ENCODE data around the gene EP400. TPM values are rescaled to one million over a fixed set of nuclear protein-coding genes. Genes with fewer than 3 reads are reported as not detected.

EP400 gene
- total and polyA plus RNA-seq, 2 of the 4 experiments (the other 2 are of a cell fraction), result 4.3 to 11.4 TPM

DNA sequence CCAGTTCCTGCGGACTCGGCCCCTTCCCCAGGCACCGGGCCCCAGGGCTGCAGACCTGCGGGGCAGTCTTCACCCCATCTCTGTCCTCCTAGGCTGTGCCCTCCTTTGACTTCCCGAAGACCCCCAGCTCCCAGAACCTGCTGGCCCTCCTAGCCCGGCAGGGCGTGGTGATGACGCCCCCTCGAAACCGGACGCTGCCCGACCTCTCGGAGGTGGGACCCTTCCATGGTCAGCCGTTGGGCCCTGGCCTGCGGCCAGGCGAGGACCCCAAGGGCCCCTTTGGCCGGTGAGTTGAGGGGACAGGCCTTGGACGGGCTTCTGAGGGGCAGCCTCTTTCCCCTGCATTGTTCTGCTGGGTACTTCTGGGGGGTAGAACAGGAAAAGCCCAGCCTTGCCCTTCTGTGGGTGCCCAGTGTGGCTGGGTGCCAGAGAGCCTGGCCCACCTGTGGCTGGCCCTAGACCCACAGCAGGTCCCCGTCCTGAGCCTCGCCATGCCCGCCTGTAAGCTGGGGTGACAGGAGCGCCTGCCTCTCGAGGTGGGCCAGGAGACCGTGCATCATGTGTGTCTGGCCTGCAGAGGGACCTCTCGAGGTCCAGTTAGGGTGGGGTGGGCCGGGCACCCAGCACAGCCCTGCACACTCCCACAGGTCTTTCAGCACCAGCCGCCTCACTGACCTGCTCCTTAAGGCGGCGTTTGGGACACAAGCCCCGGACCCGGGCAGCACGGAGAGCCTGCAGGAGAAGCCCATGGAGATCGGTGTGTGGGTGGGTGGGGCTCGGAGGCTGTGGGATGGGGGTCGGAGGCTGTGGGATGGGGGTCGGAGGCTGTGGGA lies 33.2 kb upstream of the EP400 start:
- 93% methylated on average over 13 of the region's 36 CpGs; no CpG with 5 or more reads in 1 of the 2 experiments for WGBS, 2 experiments (ENCODE audit: extremely low coverage in 2 of 2, insufficient read length in 1 of 2)
- Histone ChIP-seq H2BK5ac (ENCODE audit: low read depth, low read length, poor library complexity, severe bottlenecking) (no peak overlapping the region), H2AFZ (replicated peaks; ENCODE audit: low read length, poor library complexity) (no peak overlapping the region), H3K4ac (ENCODE audit: low read depth, low read length) (no peak overlapping the region), H3K4me3 (ENCODE audit: insufficient read depth, low read depth, low read length) (no peak overlapping the region), H2AK5ac (ENCODE audit: low read depth, low read length) (no peak overlapping the region), H2BK15ac (ENCODE audit: low read depth, low read length) (no peak overlapping the region), H3K79me1 (ENCODE audit: low read depth in 1 of 2, low read length in 2 of 2) (0 out of 4 replicates have a peak, but pooled peaks cover 0 to 10% of the 10 kb centered on the region in 2 experiments), H3K4me2 (ENCODE audit: low read depth, low read length) (no peak overlapping the region), H3K14ac (replicated peaks; ENCODE audit: low read depth, low read length) (no peak overlapping the region), H3K27ac (ENCODE audit: insufficient read depth, low read length) (no peak overlapping the region), H3K36me3 (ENCODE audit: control insufficient read depth, insufficient read depth, low read length) (peaks cover 72% of the 10 kb centered on the region), H3K4me1 (ENCODE audit: control insufficient read depth, insufficient read depth, low read length) (peaks cover 9% of the 10 kb centered on the region), H3K56ac (ENCODE audit: extremely low read depth, insufficient read depth, low read length) (no peak overlapping the region), H2BK120ac (ENCODE audit: low read depth, low read length) (no peak overlapping the region), H3K9me1 (ENCODE audit: insufficient read depth, low read length) (no peaks in the 10 kb centered on the region), H2BK20ac (ENCODE audit: low read depth, low read length) (no peak overlapping the region), H4K5ac (ENCODE audit: low read depth, low read length) (no peak overlapping the region), H4K91ac (ENCODE audit: insufficient read depth, low read depth, low read length) (no peak overlapping the region), H3K23ac (ENCODE audit: low read depth, low read length) (no peak overlapping the region), H3K9ac (ENCODE audit: low read depth, low read length) (no peak overlapping the region), H3K9me3 (ENCODE audit: control insufficient read depth, insufficient read depth, low read length) (no peaks in the 10 kb centered on the region), H4K8ac (ENCODE audit: low read depth in 2 of 2, low read length in 2 of 2) (no peak overlapping the region), H3K27me3 (ENCODE audit: control insufficient read depth, insufficient read depth, low read length) (no peaks in the 10 kb centered on the region), H4K20me1 (ENCODE audit: insufficient read depth, low read length) (peaks cover 7% of the 10 kb centered on the region; the same call in 1 of the 2 replicates), H2AK9ac (replicated peaks; ENCODE audit: low read depth, low read length, poor library complexity) (no peak overlapping the region), H3K18ac (ENCODE audit: low read depth, low read length) (no peak overlapping the region)
- ATAC-seq (ENCODE audit: low read depth) (no peak), DNase-seq (no peak)
- dilution Hi-C loops (cut with HindIII; ENCODE audit: low sequenced_read_pairs, unreplicated experiment) (no loop called here), intact Hi-C loops (cut with micrococcal nuclease) (no loop called here), in situ Hi-C loops (cut with MboI; ENCODE audit: low sequenced_read_pairs) (no loop called here)
- TF ChIP-seq BHLHE40 (IDR thresholded peaks at IDR 0.05; ENCODE audit: low read depth, low read length) (no peak), RCOR1 (IDR thresholded peaks at IDR 0.05; ENCODE audit: insufficient replicate concordance, low read length) (no peak), MAZ (IDR thresholded peaks at IDR 0.05; ENCODE audit: borderline replicate concordance, low read depth, low read length) (no peak), NFE2L2 (IDR thresholded peaks at IDR 0.05; ENCODE audit: low read depth, low read length) (no peak), MAFK (IDR thresholded peaks at IDR 0.05; ENCODE audit: low read depth, low read length) (no peak), RFX5 (IDR thresholded peaks at IDR 0.05; ENCODE audit: low read depth, low read length) (no peak), RAD21 (IDR thresholded peaks at IDR 0.05; ENCODE audit: low read length) (no peak)
- TF ChIP-seq, protein P1, sequence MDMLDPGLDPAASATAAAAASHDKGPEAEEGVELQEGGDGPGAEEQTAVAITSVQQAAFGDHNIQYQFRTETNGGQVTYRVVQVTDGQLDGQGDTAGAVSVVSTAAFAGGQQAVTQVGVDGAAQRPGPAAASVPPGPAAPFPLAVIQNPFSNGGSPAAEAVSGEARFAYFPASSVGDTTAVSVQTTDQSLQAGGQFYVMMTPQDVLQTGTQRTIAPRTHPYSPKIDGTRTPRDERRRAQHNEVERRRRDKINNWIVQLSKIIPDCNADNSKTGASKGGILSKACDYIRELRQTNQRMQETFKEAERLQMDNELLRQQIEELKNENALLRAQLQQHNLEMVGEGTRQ (IDR thresholded peaks at IDR 0.05; ENCODE audit: low read depth, low read length), result no peak
- POLR2A ChIA-PET (ENCODE audit: unreplicated experiment), result no interaction called here
- CTCF ChIA-PET, result no interaction called here
- BruUV-seq (replicated peaks), result no TSS peak
